Activated B cell treated with CpG ODN at 0.5 μM for 24 hours (primary cell): ENCODE measurements around the gene EGFR. TPM values are rescaled to one million over a fixed set of nuclear protein-coding genes. Genes with fewer than 3 reads are reported as not detected.

ENCODE experiments used
- ATAC-seq: fragments of 200-7000 bp; cut with Tn5 transposase; one replicate; pipeline ENCODE4 v1.10.0; 2021; ENCODE audit warnings: low read depth, mild to moderate bottlenecking, moderate library complexity
- CTCF ChIA-PET: fragments of 350-600 bp; sonication (Branson Sonifier 250); formaldehyde crosslinking; loops from one replicate; lab custom pipeline; 2021; ENCODE audit warnings: antibody characterized with exemption; lab: Charles Lee
- POLR2A ChIA-PET: fragments of 350-600 bp; sonication (Branson Sonifier 250); formaldehyde crosslinking; loops from one replicate; lab custom pipeline; 2021; ENCODE audit warnings: antibody characterized with exemption; lab: Charles Lee
- DNase-seq: peaks from one replicate; pipeline ENCODE4 v3.0.0; 2022
- H3K27ac Mint-ChIP-seq: one replicate; pipeline ENCODE4 v1.8.0; 2020; ENCODE audit warnings: mixed read lengths
- H3K27me3 Mint-ChIP-seq: one replicate; pipeline ENCODE4 v1.8.0; 2021; ENCODE audit warnings: mixed read lengths
- H3K36me3 Mint-ChIP-seq: one replicate; pipeline ENCODE4 v1.8.0; 2021; ENCODE audit warnings: low read depth, mixed read lengths
- H3K4me1 Mint-ChIP-seq: one replicate; pipeline ENCODE4 v1.8.0; 2021; ENCODE audit warnings: mixed read lengths
- H3K4me3 Mint-ChIP-seq: one replicate; pipeline ENCODE4 v1.8.0; 2020; ENCODE audit warnings: mild to moderate bottlenecking, mixed read lengths
- H3K9me3 Mint-ChIP-seq: one replicate; pipeline ENCODE4 v1.8.0; 2020; ENCODE audit warnings: mixed read lengths
- intact Hi-C: fragments of 100-400 bp; cut with micrococcal nuclease; formaldehyde crosslinking; loops from one replicate; pipeline ENCODE4 v1.15.1; 2024
- total RNA-seq: library from RNA; stranded (reverse); gene quantifications from 2 replicates; pipeline ENCODE4 v1.2.3, GENCODE V29; 2022
- TF ChIP-seq, protein P1 (sequence below): fragments of 200-600 bp; IDR thresholded peaks from one replicate; pipeline ENCODE4 v1.8.0; 2022; ENCODE audit warnings: antibody characterized with exemption, mild to moderate bottlenecking

EGFR gene
- total RNA-seq, 1 donor from 2014 or later: not detected

DNA sequence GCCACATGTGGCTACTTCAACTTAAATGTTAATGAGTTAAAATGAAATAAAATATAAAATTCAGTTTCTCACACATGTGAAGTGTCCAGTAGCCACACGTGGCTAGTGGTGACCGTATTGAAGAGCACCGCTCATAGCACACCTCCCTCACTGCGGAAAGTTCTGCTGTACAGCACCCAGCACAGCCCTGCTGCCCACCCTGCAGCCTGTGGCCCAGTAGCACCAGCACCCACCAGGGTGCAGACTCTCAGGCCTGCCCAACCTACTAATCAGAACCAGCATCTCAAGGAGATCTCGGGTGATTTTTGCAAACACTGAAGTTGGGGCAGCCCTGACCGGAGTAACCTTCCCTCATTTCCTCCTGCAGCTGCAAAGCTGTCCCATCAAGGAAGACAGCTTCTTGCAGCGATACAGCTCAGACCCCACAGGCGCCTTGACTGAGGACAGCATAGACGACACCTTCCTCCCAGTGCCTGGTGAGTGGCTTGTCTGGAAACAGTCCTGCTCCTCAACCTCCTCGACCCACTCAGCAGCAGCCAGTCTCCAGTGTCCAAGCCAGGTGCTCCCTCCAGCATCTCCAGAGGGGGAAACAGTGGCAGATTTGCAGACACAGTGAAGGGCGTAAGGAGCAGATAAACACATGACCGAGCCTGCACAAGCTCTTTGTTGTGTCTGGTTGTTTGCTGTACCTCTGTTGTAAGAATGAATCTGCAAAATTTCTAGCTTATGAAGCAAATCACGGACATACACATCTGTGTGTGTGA lies 183.5 kb downstream of the EGFR start:
- Mint-ChIP-seq H3K27ac (no peak overlapping the region), H3K4me1 (no peaks in the 10 kb centered on the region), H3K27me3 (no peaks in the 10 kb centered on the region), H3K9me3 (no peaks in the 10 kb centered on the region), H3K36me3 (no peaks in the 10 kb centered on the region), H3K4me3 (no peak overlapping the region)
- ATAC-seq (no peak), DNase-seq (no peak)
- intact Hi-C loops: no loop called here
- ChIA-PET CTCF (no interaction called here), POLR2A (no interaction called here)
- TF ChIP-seq, protein P1, sequence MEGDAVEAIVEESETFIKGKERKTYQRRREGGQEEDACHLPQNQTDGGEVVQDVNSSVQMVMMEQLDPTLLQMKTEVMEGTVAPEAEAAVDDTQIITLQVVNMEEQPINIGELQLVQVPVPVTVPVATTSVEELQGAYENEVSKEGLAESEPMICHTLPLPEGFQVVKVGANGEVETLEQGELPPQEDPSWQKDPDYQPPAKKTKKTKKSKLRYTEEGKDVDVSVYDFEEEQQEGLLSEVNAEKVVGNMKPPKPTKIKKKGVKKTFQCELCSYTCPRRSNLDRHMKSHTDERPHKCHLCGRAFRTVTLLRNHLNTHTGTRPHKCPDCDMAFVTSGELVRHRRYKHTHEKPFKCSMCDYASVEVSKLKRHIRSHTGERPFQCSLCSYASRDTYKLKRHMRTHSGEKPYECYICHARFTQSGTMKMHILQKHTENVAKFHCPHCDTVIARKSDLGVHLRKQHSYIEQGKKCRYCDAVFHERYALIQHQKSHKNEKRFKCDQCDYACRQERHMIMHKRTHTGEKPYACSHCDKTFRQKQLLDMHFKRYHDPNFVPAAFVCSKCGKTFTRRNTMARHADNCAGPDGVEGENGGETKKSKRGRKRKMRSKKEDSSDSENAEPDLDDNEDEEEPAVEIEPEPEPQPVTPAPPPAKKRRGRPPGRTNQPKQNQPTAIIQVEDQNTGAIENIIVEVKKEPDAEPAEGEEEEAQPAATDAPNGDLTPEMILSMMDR: no peak

DNA sequence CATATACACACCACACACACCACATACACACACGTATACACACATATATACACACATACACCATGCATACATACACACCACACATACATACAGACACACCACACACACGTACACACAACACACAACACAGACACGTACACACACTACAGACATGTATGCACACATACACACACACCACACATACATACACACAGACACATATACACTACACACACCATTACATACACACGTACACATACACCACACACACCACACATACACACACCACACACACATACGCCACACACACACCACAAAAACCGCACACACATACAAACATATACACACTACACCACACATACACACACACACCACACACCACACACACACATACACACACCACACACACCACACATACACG lies 184.5 kb downstream of the EGFR start:
- Mint-ChIP-seq H3K4me1 (no peaks in the 10 kb centered on the region), H3K27me3 (peaks cover under 1% of the 10 kb centered on the region), H3K4me3 (no peak overlapping the region), H3K36me3 (no peaks in the 10 kb centered on the region), H3K27ac (no peak overlapping the region), H3K9me3 (no peaks in the 10 kb centered on the region)
- POLR2A ChIA-PET: no interaction called here
- intact Hi-C loops: no loop called here
- CTCF ChIA-PET: no interaction called here
- DNase-seq (no peak), ATAC-seq (no peak)
- TF ChIP-seq, protein P1: no peak

DNA sequence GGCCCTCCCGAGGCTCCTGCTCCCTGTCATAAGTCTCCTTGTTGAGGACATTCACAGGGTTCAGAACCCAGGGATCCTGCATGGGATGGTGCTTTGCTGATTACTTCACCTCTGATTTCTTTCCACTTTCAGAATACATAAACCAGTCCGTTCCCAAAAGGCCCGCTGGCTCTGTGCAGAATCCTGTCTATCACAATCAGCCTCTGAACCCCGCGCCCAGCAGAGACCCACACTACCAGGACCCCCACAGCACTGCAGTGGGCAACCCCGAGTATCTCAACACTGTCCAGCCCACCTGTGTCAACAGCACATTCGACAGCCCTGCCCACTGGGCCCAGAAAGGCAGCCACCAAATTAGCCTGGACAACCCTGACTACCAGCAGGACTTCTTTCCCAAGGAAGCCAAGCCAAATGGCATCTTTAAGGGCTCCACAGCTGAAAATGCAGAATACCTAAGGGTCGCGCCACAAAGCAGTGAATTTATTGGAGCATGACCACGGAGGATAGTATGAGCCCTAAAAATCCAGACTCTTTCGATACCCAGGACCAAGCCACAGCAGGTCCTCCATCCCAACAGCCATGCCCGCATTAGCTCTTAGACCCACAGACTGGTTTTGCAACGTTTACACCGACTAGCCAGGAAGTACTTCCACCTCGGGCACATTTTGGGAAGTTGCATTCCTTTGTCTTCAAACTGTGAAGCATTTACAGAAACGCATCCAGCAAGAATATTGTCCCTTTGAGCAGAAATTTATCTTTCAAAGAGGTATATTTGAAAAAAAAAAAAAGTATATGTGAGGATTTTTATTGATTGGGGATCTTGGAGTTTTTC lies 186.5 kb downstream of the EGFR start:
- Mint-ChIP-seq H3K27me3 (peaks cover 2% of the 10 kb centered on the region), H3K9me3 (no peaks in the 10 kb centered on the region), H3K36me3 (no peaks in the 10 kb centered on the region), H3K27ac (no peak overlapping the region), H3K4me3 (no peak overlapping the region), H3K4me1 (no peaks in the 10 kb centered on the region)
- TF ChIP-seq, protein P1: no peak
- no peak for ATAC-seq
- intact Hi-C loops: no loop called here
- ChIA-PET CTCF (no interaction called here), POLR2A (no interaction called here)
- DNase-seq: no peak

DNA sequence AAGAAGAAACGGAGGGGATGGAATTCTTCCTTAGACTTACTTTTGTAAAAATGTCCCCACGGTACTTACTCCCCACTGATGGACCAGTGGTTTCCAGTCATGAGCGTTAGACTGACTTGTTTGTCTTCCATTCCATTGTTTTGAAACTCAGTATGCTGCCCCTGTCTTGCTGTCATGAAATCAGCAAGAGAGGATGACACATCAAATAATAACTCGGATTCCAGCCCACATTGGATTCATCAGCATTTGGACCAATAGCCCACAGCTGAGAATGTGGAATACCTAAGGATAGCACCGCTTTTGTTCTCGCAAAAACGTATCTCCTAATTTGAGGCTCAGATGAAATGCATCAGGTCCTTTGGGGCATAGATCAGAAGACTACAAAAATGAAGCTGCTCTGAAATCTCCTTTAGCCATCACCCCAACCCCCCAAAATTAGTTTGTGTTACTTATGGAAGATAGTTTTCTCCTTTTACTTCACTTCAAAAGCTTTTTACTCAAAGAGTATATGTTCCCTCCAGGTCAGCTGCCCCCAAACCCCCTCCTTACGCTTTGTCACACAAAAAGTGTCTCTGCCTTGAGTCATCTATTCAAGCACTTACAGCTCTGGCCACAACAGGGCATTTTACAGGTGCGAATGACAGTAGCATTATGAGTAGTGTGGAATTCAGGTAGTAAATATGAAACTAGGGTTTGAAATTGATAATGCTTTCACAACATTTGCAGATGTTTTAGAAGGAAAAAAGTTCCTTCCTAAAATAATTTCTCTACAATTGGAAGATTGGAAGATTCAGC lies 187.6 kb downstream of the EGFR start:
- Mint-ChIP-seq H3K4me1 (no peaks in the 10 kb centered on the region), H3K4me3 (no peak overlapping the region), H3K36me3 (no peaks in the 10 kb centered on the region), H3K27ac (no peak overlapping the region), H3K27me3 (peaks cover 2% of the 10 kb centered on the region), H3K9me3 (no peaks in the 10 kb centered on the region)
- intact Hi-C loops: no loop called here
- TF ChIP-seq, protein P1: no peak
- CTCF ChIA-PET: no interaction called here
- ATAC-seq: no peak
- POLR2A ChIA-PET: no interaction called here
- no peak for DNase-seq
